Measurements from ENCODE around the gene COL5A2.

Gene COL5A2

GRCh38 chr2:189018631-189019030 is 160.9 kb downstream of the COL5A2 start:
- Histone ChIP-seq H3K9me3 (ENCODE audit: insufficient read depth, low read length, severe bottlenecking) (no peaks in the 10 kb centered on the region), H2AFZ (ENCODE audit: low read depth, low read length) (no peak overlapping the region), H3K4me3 (ENCODE audit: low read depth in 1 of 2, low read length in 2 of 2) (no peak overlapping the region), H3K4me1 (ENCODE audit: insufficient read depth, low read length) (no peaks in the 10 kb centered on the region), H3K27ac (ENCODE audit: low read length) (no peak overlapping the region), H3K9ac (ENCODE audit: low read depth, low read length) (no peak overlapping the region), H4K20me1 (ENCODE audit: insufficient read depth, low read length) (no peaks in the 10 kb centered on the region), H3K79me2 (ENCODE audit: insufficient read depth, low read length) (no peaks in the 10 kb centered on the region), H3K36me3 (ENCODE audit: insufficient read depth, low read length) (no peaks in the 10 kb centered on the region), H3K27me3 (ENCODE audit: insufficient read depth, low read length, poor library complexity) (no peaks in the 10 kb centered on the region), H3K4me2 (ENCODE audit: insufficient read depth, low read length) (no peak overlapping the region)
- TF ChIP-seq EZH2 (IDR thresholded peaks at IDR 0.05; ENCODE audit: borderline replicate concordance, low read depth, low read length, severe bottlenecking) (no peak), CTCF (IDR thresholded peaks at IDR 0.05; ENCODE audit: borderline replicate concordance, extremely low read depth, low read length, poor library complexity, severe bottlenecking) (no peak)
- ATAC-seq (ENCODE audit: insufficient read depth, low read depth) (no peak), DNase-seq (no peak)

- Histone ChIP-seq H3K27ac (ENCODE audit: low read length) (no peak overlapping the region), H2AFZ (ENCODE audit: low read depth, low read length) (no peak overlapping the region), H3K36me3 (ENCODE audit: insufficient read depth, low read length) (no peaks in the 10 kb centered on the region), H3K9me3 (ENCODE audit: insufficient read depth, low read length, severe bottlenecking) (no peaks in the 10 kb centered on the region), H3K9ac (ENCODE audit: low read depth, low read length) (no peak overlapping the region), H3K27me3 (ENCODE audit: insufficient read depth, low read length, poor library complexity) (no peaks in the 10 kb centered on the region), H4K20me1 (ENCODE audit: insufficient read depth, low read length) (no peaks in the 10 kb centered on the region), H3K4me2 (ENCODE audit: insufficient read depth, low read length) (no peak overlapping the region), H3K4me3 (ENCODE audit: low read depth in 1 of 2, low read length in 2 of 2) (no peak overlapping the region), H3K79me2 (ENCODE audit: insufficient read depth, low read length) (no peaks in the 10 kb centered on the region), H3K4me1 (ENCODE audit: insufficient read depth, low read length) (no peaks in the 10 kb centered on the region)
- no peak for DNase-seq
- no peak for TF ChIP-seq CTCF (IDR thresholded peaks at IDR 0.05; ENCODE audit: borderline replicate concordance, extremely low read depth, low read length, poor library complexity, severe bottlenecking)
- no peak for TF ChIP-seq EZH2 (IDR thresholded peaks at IDR 0.05; ENCODE audit: borderline replicate concordance, low read depth, low read length, severe bottlenecking)
- no peak for ATAC-seq (ENCODE audit: insufficient read depth, low read depth)
Observed at GRCh38 chr2:189016311-189016861, 163.2 kb downstream of the COL5A2 start.

GRCh38 chr2:189015359-189015758 is 164.2 kb downstream of the COL5A2 start:
- Histone ChIP-seq H3K9ac (ENCODE audit: low read depth, low read length) (no peak overlapping the region), H3K36me3 (ENCODE audit: insufficient read depth, low read length) (no peaks in the 10 kb centered on the region), H3K79me2 (ENCODE audit: insufficient read depth, low read length) (no peaks in the 10 kb centered on the region), H3K4me3 (ENCODE audit: low read depth in 1 of 2, low read length in 2 of 2) (no peak overlapping the region), H3K4me1 (ENCODE audit: insufficient read depth, low read length) (no peaks in the 10 kb centered on the region), H3K9me3 (ENCODE audit: insufficient read depth, low read length, severe bottlenecking) (no peaks in the 10 kb centered on the region), H2AFZ (ENCODE audit: low read depth, low read length) (no peak overlapping the region), H4K20me1 (ENCODE audit: insufficient read depth, low read length) (no peaks in the 10 kb centered on the region), H3K27ac (ENCODE audit: low read length) (no peak overlapping the region), H3K27me3 (ENCODE audit: insufficient read depth, low read length, poor library complexity) (no peaks in the 10 kb centered on the region), H3K4me2 (ENCODE audit: insufficient read depth, low read length) (no peak overlapping the region)
- DNase-seq (no peak), ATAC-seq (ENCODE audit: insufficient read depth, low read depth) (no peak)
- no peak for TF ChIP-seq CTCF (IDR thresholded peaks at IDR 0.05; ENCODE audit: borderline replicate concordance, extremely low read depth, low read length, poor library complexity, severe bottlenecking)
- no peak for TF ChIP-seq EZH2 (IDR thresholded peaks at IDR 0.05; ENCODE audit: borderline replicate concordance, low read depth, low read length, severe bottlenecking)

All from DND-41 (cell line).